Transverse colon (tissue), 4 donors: ENCODE measurements around the gene C11orf91. TPM values are rescaled to one million over a fixed set of nuclear protein-coding genes. Genes with fewer than 3 reads are reported as not detected.
A peak's percentile ranks its signal among the peaks of the same experiment; 100 is the strongest.
"Not testable (repeated sequence)": the region's sequence is repeated elsewhere in the genome, so short reads cannot be mapped to it uniquely, and the experiment has no call there.

Source experiments
- DNase-seq: peaks from one replicate; pipeline ENCODE4 v3.0.0-alpha.2; 2019
- H3K27ac ChIP-seq, 4 donors: fragments of 200-600 bp; sonication (generic); 2 replicates each; pipeline ENCODE4 v1.5.1; 2016 to 2018; ENCODE audit warnings: inconsistent platforms in 4 of 4
- H3K27me3 ChIP-seq: fragments of 200-600 bp; sonication (generic); 2 replicates; pipeline ENCODE4 v1.5.1; 2017; ENCODE audit warnings: inconsistent platforms
- H3K36me3 ChIP-seq, 4 donors: fragments of 200-600 bp; sonication (generic); 2 replicates each; pipeline ENCODE4 v1.5.1; 2017 to 2019; ENCODE audit warnings: inconsistent platforms in 4 of 4
- H3K4me1 ChIP-seq, 4 donors: fragments of 200-600 bp; sonication (generic); 2 replicates each; pipeline ENCODE4 v1.5.1; 2017 to 2020; ENCODE audit warnings: inconsistent platforms in 4 of 4
- H3K4me3 ChIP-seq, 4 donors: fragments of 200-600 bp; sonication (generic); 1 replicate in 1 of 4; 2 replicates in 3 of 4; pipeline versions ENCODE4 v1.5.1 to v1.6.1; 2017 to 2019; ENCODE audit warnings: inconsistent platforms in 4 of 4
- H3K9me3 ChIP-seq, 2 donors: fragments of 200-600 bp; sonication (generic); 2 replicates each; pipeline ENCODE4 v1.5.1; 2017 to 2019; ENCODE audit warnings: inconsistent platforms in 2 of 2
- CTCF ChIP-seq, 5 experiments: fragments of 200-600 bp in 3 of 5; fragments of 450-650 bp in 2 of 5; sonication (generic) in 3 of 5; IDR thresholded peaks; 1 replicate in 2 of 5; 2 replicates in 3 of 5; pipeline ENCODE4 v1.5.1; 2016 to 2017; ENCODE audit warnings: antibody characterized with exemption in 5 of 5, inconsistent platforms in 3 of 5, mild to moderate bottlenecking in 2 of 5, moderate library complexity in 1 of 5
- EP300 ChIP-seq: sonication (generic); formaldehyde crosslinking; IDR thresholded peaks from one replicate; pipeline ENCODE4 v1.6.1; 2017; ENCODE audit warnings: antibody characterized with exemption, low read depth
- POLR2A ChIP-seq: fragments of 450-650 bp; IDR thresholded peaks from one replicate; pipeline ENCODE4 v1.6.1; 2016; ENCODE audit warnings: antibody characterized with exemption, mild to moderate bottlenecking, moderate library complexity
- POLR2AphosphoS5 ChIP-seq, 3 donors: sonication (generic); formaldehyde crosslinking; IDR thresholded peaks; one replicate each; pipeline ENCODE4 v1.6.1; 2016; ENCODE audit warnings: antibody characterized with exemption in 3 of 3
- WGBS, 2 donors: methylation state at CpG; one replicate each; pipeline ENCODE4 v1.1.5; 2018; ENCODE audit warnings: low coverage in 1 of 2; 5-methylcytosine and 5-hydroxymethylcytosine counted together
- in situ Hi-C, 4 donors: fragments of 200-750 bp; cut with MboI; loops; one replicate each; pipeline versions ENCODE4 v1.15.0 to v1.15.1; 2017; ENCODE audit warnings: low sequenced_read_pairs in 3 of 4, low pct_ligation_motif_present in 1 of 4, low pct_unique_long_range_greater_than_20kb in 1 of 4
- intact Hi-C: fragments of 100-400 bp; cut with DNase I; formaldehyde crosslinking; loops from one replicate; pipeline ENCODE4 v1.15.1; 2023; ENCODE audit warnings: low total_unique reads
- total RNA-seq, 4 donors: library from RNA; depleted of rRNA; stranded (reverse); fragments of >200 nt; gene quantifications; one replicate each; pipeline ENCODE4 v1.1.0, GENCODE V29; 2016

The C11orf91 gene
- total RNA-seq, 4 donors from 2014 or later, result not detected

GRCh38 chr11:33727539-33727938, 26.9 kb upstream of the C11orf91 start:
- in situ Hi-C loops, result loop anchor here in 2 of 4 donors (25.0 kb wide), 1 partner anchor 565 kb away; the partner anchor contains the start of gene CSTF3 (in 2 of the 2)
- H3K4me1 ChIP-seq, result peaks cover 23 to 55% (median 31%) of the 10 kb centered on the region in 4 donors
- DNase-seq, intact Hi-C loops, H3K36me3 ChIP-seq, H3K4me3 ChIP-seq, H3K27ac ChIP-seq, H3K9me3 ChIP-seq, H3K27me3 ChIP-seq: not testable (repeated sequence)
- 36 to 70% methylated on average over 1 of the region's 1 CpG for WGBS, 2 donors

- Histone ChIP-seq H3K4me1 (peaks cover 18 to 50% (median 22%) of the 10 kb centered on the region in 4 donors), H3K4me3 (no peak overlapping the region), H3K27me3 (no peaks in the 10 kb centered on the region), H3K36me3 (peaks cover 0 to 5% (median 2%) of the 10 kb centered on the region in 4 donors), H3K9me3 (no peaks in the 10 kb centered on the region), H3K27ac (peak overlapping the region in 3 of 4 donors; percentile 6 to 68 (median 55))
- DNase-seq, result no peak
- intact Hi-C loops, result no loop called here
- TF ChIP-seq POLR2A, result no peak
- in situ Hi-C loops, result loop anchor here in 2 of 4 donors (25.0 kb wide), 1 partner anchor 563 kb away; the partner anchor contains the start of gene CSTF3 (in 2 of the 2)
- 78 to 83% methylated on average over 5 of the region's 5 CpGs for whole genome bisulfite sequencing, 2 donors
Measured at GRCh38 chr11:33725496-33725895, 24.9 kb upstream of the C11orf91 start.

GRCh38 chr11:33724644-33725035, 24.0 kb upstream of the C11orf91 start:
- Histone ChIP-seq H3K36me3 (peaks cover 0 to 13% (median 6%) of the 10 kb centered on the region in 4 donors), H3K4me3 (no peak overlapping the region), H3K27me3 (no peaks in the 10 kb centered on the region), H3K4me1 (peaks cover 18 to 48% (median 22%) of the 10 kb centered on the region in 4 donors), H3K9me3 (no peaks in the 10 kb centered on the region), H3K27ac (peak overlapping the region; percentile 55 to 74 (median 69))
- no peak for DNase-seq
- no peak for TF ChIP-seq POLR2A
- in situ Hi-C loops, result loop anchor here in 2 of 4 donors (25.0 kb wide), 1 partner anchor 562 kb away; the partner anchor contains the start of gene CSTF3 (in 2 of the 2)
- intact Hi-C loops, result no loop called here
- 56 to 67% methylated on average over 4 of the region's 4 CpGs for WGBS, 2 donors

GRCh38 chr11:33723238-33723881, 22.7 kb upstream of the C11orf91 start:
- H3K4me3 ChIP-seq, result no peak overlapping the region
- peaks cover 18 to 48% (median 22%) of the 10 kb centered on the region in 4 donors for H3K4me1 ChIP-seq
- no peaks in the 10 kb centered on the region for H3K27me3 ChIP-seq
- DNase-seq, result no peak
- peaks cover 0 to 22% (median 9%) of the 10 kb centered on the region in 4 donors for H3K36me3 ChIP-seq
- intact Hi-C loops, result no loop called here
- peak overlapping the region; percentile 55 to 74 (median 69) for H3K27ac ChIP-seq
- in situ Hi-C loops, result no loop called here
- TF ChIP-seq POLR2AphosphoS5 (IDR thresholded peaks at IDR 0.05) (peak in 2 of 3 donors; percentile 43 to 49), EP300 (peak; percentile 68), CTCF (IDR thresholded peaks at IDR 0.05) (no peak)
- 55 to 58% methylated on average over 4 to 6 of the region's 6 CpGs for WGBS, 2 donors
- H3K9me3 ChIP-seq, result no peaks in the 10 kb centered on the region

- Histone ChIP-seq H3K4me1 (peaks cover 18 to 48% (median 22%) of the 10 kb centered on the region in 4 donors), H3K27ac (peak overlapping the region; percentile 52 to 74 (median 62)), H3K9me3 (no peaks in the 10 kb centered on the region), H3K4me3 (no peak overlapping the region), H3K27me3 (no peaks in the 10 kb centered on the region), H3K36me3 (peaks cover 0 to 22% (median 11%) of the 10 kb centered on the region in 4 donors)
- intact Hi-C loops, result no loop called here
- no peak for DNase-seq
- TF ChIP-seq POLR2AphosphoS5 (IDR thresholded peaks at IDR 0.05) (no peak), EP300 (no peak), POLR2A (no peak), CTCF (IDR thresholded peaks at IDR 0.05) (no peak)
- WGBS, 2 donors, result 76% methylated on average over 2 of the region's 2 CpGs; no CpG with 5 or more reads in 1 of the 2 donors
- in situ Hi-C loops, result no loop called here
Measured at GRCh38 chr11:33722590-33723234, 22.1 kb upstream of the C11orf91 start.
